NCI-H2227 (cell line): ENCODE results near the gene TSPAN9.

Experiments used
- DNase-seq: peaks from one replicate; lab custom pipeline; 2025; ENCODE audit not compliant: unreplicated experiment; lab: John Stamatoyannopoulos, UW

The TSPAN9 gene

GRCh38 chr12:3076730-3077571 is at the start of gene TSPAN9:
Gene TSPAN9 (plus strand): TSS chr12:3077379. CDS start chr12:3201194, 123,815 bp downstream.
- peak; percentile 67 for DNase-seq

- no peak for DNase-seq
These were observed 49.1 kb upstream of the TSPAN9 start for GRCh38 chr12:3028108-3028507.

GRCh38 chr12:3030821-3031429 is 46.3 kb upstream of the TSPAN9 start:
- no peak for DNase-seq

- no peak for DNase-seq
These were observed 45.0 kb upstream of the TSPAN9 start for GRCh38 chr12:3032161-3032560.

- DNase-seq = no peak
These were observed 44.2 kb upstream of the TSPAN9 start for GRCh38 chr12:3032770-3033538.

- DNase-seq = no peak
These were observed 43.7 kb upstream of the TSPAN9 start for GRCh38 chr12:3033539-3033867.

GRCh38 chr12:3034067-3034750 is 43.0 kb upstream of the TSPAN9 start:
- peak; percentile 59 for DNase-seq

- DNase-seq = no peak
These were observed 42.0 kb upstream of the TSPAN9 start for GRCh38 chr12:3035171-3035570.

- no peak for DNase-seq
These were observed 41.1 kb upstream of the TSPAN9 start for GRCh38 chr12:3035815-3036702.

GRCh38 chr12:3036901-3037600 is 40.1 kb upstream of the TSPAN9 start:
- DNase-seq = no peak

GRCh38 chr12:3038166-3038565 is 39.0 kb upstream of the TSPAN9 start:
- DNase-seq = no peak

- no peak for DNase-seq
These were observed 38.2 kb upstream of the TSPAN9 start for GRCh38 chr12:3038926-3039510.

- no peak for DNase-seq
These were observed 37.0 kb upstream of the TSPAN9 start for GRCh38 chr12:3040026-3040656.

GRCh38 chr12:3040663-3041544 is 36.3 kb upstream of the TSPAN9 start:
- DNase-seq = no peak

GRCh38 chr12:3041558-3042164 is 35.5 kb upstream of the TSPAN9 start:
- DNase-seq = peak; percentile 80

- DNase-seq = no peak
These were observed 34.8 kb upstream of the TSPAN9 start for GRCh38 chr12:3042394-3042793.

GRCh38 chr12:3042826-3043225 is 34.4 kb upstream of the TSPAN9 start:
- DNase-seq = no peak
